Keratinocyte (primary cell): Measurements from ENCODE around the gene AFAP1L2. TPM values are rescaled to one million over a fixed set of nuclear protein-coding genes. Genes with fewer than 3 reads are reported as not detected.

Experiments
- DNase-seq: peaks from one replicate; pipeline ENCODE4 v3.0.0-alpha.2; 2011; ENCODE audit warnings: low read depth, missing footprints, low spot score
- FAIRE-seq: peaks from 2 replicates; lab custom pipeline; 2011; peaks lifted over from hg19 to GRCh38; lab: Jason Lieb, UNC
- H2AFZ ChIP-seq: 2 replicates; pipeline ENCODE4 v1.6.0; 2012; ENCODE audit warnings: low read length, control low read depth, inconsistent platforms; ENCODE audit not compliant: control insufficient read depth
- H3K27ac ChIP-seq: 2 replicates; pipeline ENCODE4 v1.5.1; 2011; ENCODE audit warnings: low read length; ENCODE audit not compliant: control insufficient read depth, insufficient read depth
- H3K27me3 ChIP-seq: 3 replicates; pipeline ENCODE4 v1.6.0; 2011; ENCODE audit warnings: low read length; ENCODE audit not compliant: control insufficient read depth, insufficient read depth; ENCODE audit errors: extremely low read depth
- H3K36me3 ChIP-seq, 2 experiments: 2 replicates in 1 of 2; 3 replicates in 1 of 2; pipeline ENCODE4 v1.5.1; 2011; ENCODE audit warnings: low read length in 2 of 2, mild to moderate bottlenecking in 1 of 2; ENCODE audit not compliant: control insufficient read depth in 2 of 2, insufficient read depth in 2 of 2; ENCODE audit errors: extremely low read depth in 1 of 2
- H3K4me1 ChIP-seq: 3 replicates; pipeline ENCODE4 v1.5.1; 2011; ENCODE audit warnings: low read length; ENCODE audit not compliant: control insufficient read depth, insufficient read depth; ENCODE audit errors: extremely low read depth
- H3K4me2 ChIP-seq: 3 replicates; pipeline ENCODE4 v1.6.0; 2011; ENCODE audit warnings: low read depth, low read length; ENCODE audit not compliant: control insufficient read depth, insufficient read depth; ENCODE audit errors: extremely low read depth
- H3K4me3 ChIP-seq, 3 experiments: fragments of 200-600 bp in 1 of 3; sonication (generic) in 1 of 3; 2 replicates in 2 of 3; 3 replicates in 1 of 3; pipeline ENCODE4 v1.5.1; 2011 to 2016; ENCODE audit warnings: low read length in 3 of 3, mild to moderate bottlenecking in 3 of 3, control low read depth in 2 of 3, inconsistent platforms in 1 of 3, low read depth in 1 of 3, mixed read lengths in 1 of 3, mixed run types in 1 of 3, moderate library complexity in 1 of 3; ENCODE audit not compliant: control insufficient read depth in 2 of 3, insufficient read depth in 2 of 3; ENCODE audit errors: extremely low read depth in 1 of 3
- H3K79me2 ChIP-seq: 2 replicates; pipeline ENCODE4 v1.6.0; 2012; ENCODE audit warnings: low read length; ENCODE audit not compliant: control insufficient read depth, insufficient read depth
- H3K9ac ChIP-seq: 3 replicates; pipeline ENCODE4 v1.6.0; 2011; ENCODE audit warnings: low read length; ENCODE audit not compliant: control insufficient read depth, insufficient read depth; ENCODE audit errors: extremely low read depth
- H3K9me1 ChIP-seq: 3 replicates; pipeline ENCODE4 v1.6.0; 2011; ENCODE audit warnings: low read length; ENCODE audit not compliant: control insufficient read depth, insufficient read depth; ENCODE audit errors: extremely low read depth
- H3K9me3 ChIP-seq: 2 replicates; pipeline ENCODE4 v1.5.1; 2012; ENCODE audit warnings: low read depth, low read length; ENCODE audit not compliant: control insufficient read depth
- H4K20me1 ChIP-seq: 3 replicates; pipeline ENCODE4 v1.6.0; 2011; ENCODE audit warnings: low read length; ENCODE audit not compliant: control insufficient read depth, insufficient read depth; ENCODE audit errors: extremely low read depth
- EZH2 ChIP-seq: IDR thresholded peaks from one replicate; pipeline ENCODE4 v1.6.1; 2012; ENCODE audit warnings: inconsistent platforms, mild to moderate bottlenecking, low read length, moderate library complexity
- dilution Hi-C: fragments of 300-500 bp; cut with MboI; formaldehyde crosslinking; loops from one replicate; pipeline ENCODE4 v1.7.0; 2020; ENCODE audit warnings: low sequenced_read_pairs; ENCODE audit not compliant: extremely low pct_ligation_motif_present
- polyA plus RNA-seq, 5 experiments: library from polyadenylated mRNA; depleted of rRNA in 3 of 5; stranded (reverse) in 3 of 5; stranded (forward) in 1 of 5; unstranded in 1 of 5; fragments of >200 nt; gene quantifications; 1 replicate in 1 of 5; 2 replicates in 3 of 5; 3 replicates in 1 of 5; pipeline versions ENCODE4 v1.2.1 to v1.2.3, GENCODE V29; 2011 to 2012; ENCODE audit warnings: missing spikeins in 2 of 5, low read depth in 1 of 5, low replicate concordance in 1 of 5
- TF ChIP-seq, protein P1 (sequence below), 3 experiments: IDR thresholded peaks in 1 of 3; conservative IDR thresholded peaks in 1 of 3; optimal IDR thresholded peaks in 1 of 3; 2 replicates in 2 of 3; 3 replicates in 1 of 3; pipeline versions ENCODE3 to v1.5.1; 2011; ENCODE audit warnings: low read length in 3 of 3, mild to moderate bottlenecking in 3 of 3, moderate library complexity in 2 of 3, control low read depth in 1 of 3, inconsistent platforms in 1 of 3; ENCODE audit not compliant: insufficient read depth in 2 of 3; ENCODE audit errors: extremely low read depth in 1 of 3

Gene AFAP1L2
- polyA plus RNA-seq, 1 donor (not counting 4 experiments of a cell fraction or from before 2014, with no cell fraction given), result 40.4 TPM

DNA sequence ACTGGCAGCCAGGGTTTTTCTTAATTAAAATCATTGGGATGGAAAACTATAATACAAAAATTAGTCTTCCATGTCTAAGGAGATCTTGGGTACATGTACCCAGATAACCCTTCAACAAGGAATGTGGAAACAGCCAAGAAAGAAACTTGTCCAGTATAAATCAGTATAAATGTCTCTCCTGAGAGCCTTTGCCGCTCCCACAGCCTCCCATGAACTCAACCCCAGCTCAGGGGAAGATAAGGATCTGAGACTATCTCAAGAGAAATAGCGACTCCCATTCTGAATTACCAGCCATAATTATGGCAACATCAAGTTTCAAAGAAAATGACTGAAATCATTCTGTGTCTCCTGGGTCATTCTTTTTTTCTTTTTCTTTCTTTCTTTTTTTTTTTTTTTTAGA, 32.6 kb upstream of the AFAP1L2 start:
- no peak for DNase-seq
- H4K20me1 ChIP-seq, result no peaks in the 10 kb centered on the region
- no peaks in the 10 kb centered on the region for H3K9me1 ChIP-seq
- no peaks in the 10 kb centered on the region for H3K9me3 ChIP-seq
- no peak overlapping the region for H3K27ac ChIP-seq
- no peaks in the 10 kb centered on the region for H3K27me3 ChIP-seq
- dilution Hi-C loops, result no loop called here
- H2AFZ ChIP-seq, result no peak overlapping the region
- no peak for FAIRE-seq
- no peak overlapping the region for H3K4me3 ChIP-seq
- no peak for TF ChIP-seq EZH2
- TF ChIP-seq, protein P1, sequence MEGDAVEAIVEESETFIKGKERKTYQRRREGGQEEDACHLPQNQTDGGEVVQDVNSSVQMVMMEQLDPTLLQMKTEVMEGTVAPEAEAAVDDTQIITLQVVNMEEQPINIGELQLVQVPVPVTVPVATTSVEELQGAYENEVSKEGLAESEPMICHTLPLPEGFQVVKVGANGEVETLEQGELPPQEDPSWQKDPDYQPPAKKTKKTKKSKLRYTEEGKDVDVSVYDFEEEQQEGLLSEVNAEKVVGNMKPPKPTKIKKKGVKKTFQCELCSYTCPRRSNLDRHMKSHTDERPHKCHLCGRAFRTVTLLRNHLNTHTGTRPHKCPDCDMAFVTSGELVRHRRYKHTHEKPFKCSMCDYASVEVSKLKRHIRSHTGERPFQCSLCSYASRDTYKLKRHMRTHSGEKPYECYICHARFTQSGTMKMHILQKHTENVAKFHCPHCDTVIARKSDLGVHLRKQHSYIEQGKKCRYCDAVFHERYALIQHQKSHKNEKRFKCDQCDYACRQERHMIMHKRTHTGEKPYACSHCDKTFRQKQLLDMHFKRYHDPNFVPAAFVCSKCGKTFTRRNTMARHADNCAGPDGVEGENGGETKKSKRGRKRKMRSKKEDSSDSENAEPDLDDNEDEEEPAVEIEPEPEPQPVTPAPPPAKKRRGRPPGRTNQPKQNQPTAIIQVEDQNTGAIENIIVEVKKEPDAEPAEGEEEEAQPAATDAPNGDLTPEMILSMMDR (optimal IDR thresholded peaks at IDR 0.05 in 1 of 3, IDR thresholded peaks at IDR 0.05 in 1 of 3, conservative IDR thresholded peaks at IDR 0.05 in 1 of 3; ENCODE audit: extremely low read depth in 1 of 3, insufficient read depth in 2 of 3, low read length in 3 of 3), result no peak
- H3K79me2 ChIP-seq, result no peaks in the 10 kb centered on the region
- H3K36me3 ChIP-seq, result peaks cover 11 to 20% of the 10 kb centered on the region in 2 experiments
- H3K4me2 ChIP-seq, result no peak overlapping the region
- peaks cover 1% of the 10 kb centered on the region for H3K4me1 ChIP-seq
- H3K9ac ChIP-seq, result no peak overlapping the region

- H3K27ac ChIP-seq, result no peak overlapping the region
- no peaks in the 10 kb centered on the region for H4K20me1 ChIP-seq
- H3K4me3 ChIP-seq, result no peak overlapping the region
- dilution Hi-C loops, result no loop called here
- H3K9me3 ChIP-seq, result no peaks in the 10 kb centered on the region
- no peak for DNase-seq
- H3K4me2 ChIP-seq, result no peak overlapping the region
- H3K36me3 ChIP-seq, result peaks cover 7 to 12% of the 10 kb centered on the region in 2 experiments
- H3K4me1 ChIP-seq, result peaks cover 16% of the 10 kb centered on the region
- no peaks in the 10 kb centered on the region for H3K9me1 ChIP-seq
- no peaks in the 10 kb centered on the region for H3K79me2 ChIP-seq
- no peak for FAIRE-seq
- no peak overlapping the region for H3K9ac ChIP-seq
- TF ChIP-seq EZH2, result no peak
- TF ChIP-seq, protein P1 (optimal IDR thresholded peaks at IDR 0.05 in 1 of 3, IDR thresholded peaks at IDR 0.05 in 1 of 3, conservative IDR thresholded peaks at IDR 0.05 in 1 of 3; ENCODE audit: extremely low read depth in 1 of 3, insufficient read depth in 2 of 3, low read length in 3 of 3), result no peak
- H2AFZ ChIP-seq, result no peak overlapping the region
- H3K27me3 ChIP-seq, result no peaks in the 10 kb centered on the region
Measured at GRCh38 chr10:114432566-114433093, 28.3 kb upstream of the AFAP1L2 start.
